Kasumi-1 (cell line): Measurements from ENCODE around the gene ZBTB39.
"Not testable (repeated sequence)": the region's sequence is repeated elsewhere in the genome, so short reads cannot be mapped to it uniquely, and the experiment has no call there.

Experiments
- DNase-seq, 2 experiments: peaks; one replicate each; lab custom pipeline; 2025; lab: John Stamatoyannopoulos, UW

Gene ZBTB39, protein sequence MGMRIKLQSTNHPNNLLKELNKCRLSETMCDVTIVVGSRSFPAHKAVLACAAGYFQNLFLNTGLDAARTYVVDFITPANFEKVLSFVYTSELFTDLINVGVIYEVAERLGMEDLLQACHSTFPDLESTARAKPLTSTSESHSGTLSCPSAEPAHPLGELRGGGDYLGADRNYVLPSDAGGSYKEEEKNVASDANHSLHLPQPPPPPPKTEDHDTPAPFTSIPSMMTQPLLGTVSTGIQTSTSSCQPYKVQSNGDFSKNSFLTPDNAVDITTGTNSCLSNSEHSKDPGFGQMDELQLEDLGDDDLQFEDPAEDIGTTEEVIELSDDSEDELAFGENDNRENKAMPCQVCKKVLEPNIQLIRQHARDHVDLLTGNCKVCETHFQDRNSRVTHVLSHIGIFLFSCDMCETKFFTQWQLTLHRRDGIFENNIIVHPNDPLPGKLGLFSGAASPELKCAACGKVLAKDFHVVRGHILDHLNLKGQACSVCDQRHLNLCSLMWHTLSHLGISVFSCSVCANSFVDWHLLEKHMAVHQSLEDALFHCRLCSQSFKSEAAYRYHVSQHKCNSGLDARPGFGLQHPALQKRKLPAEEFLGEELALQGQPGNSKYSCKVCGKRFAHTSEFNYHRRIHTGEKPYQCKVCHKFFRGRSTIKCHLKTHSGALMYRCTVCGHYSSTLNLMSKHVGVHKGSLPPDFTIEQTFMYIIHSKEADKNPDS

GRCh38 chr12:57005980-57006808 is at the start of gene ZBTB39:
Gene ZBTB39 (minus strand): TSS chr12:57006546. CDS start chr12:57004917, 1,629 bp downstream.
- peak; percentile 52 to 70 for DNase-seq

GRCh38 chr12:57055824-57056223 is 49.5 kb upstream of the ZBTB39 start:
- DNase-seq: no peak

GRCh38 chr12:57053901-57054300 is 47.6 kb upstream of the ZBTB39 start:
- not testable (repeated sequence) for DNase-seq

- not testable (repeated sequence) for DNase-seq
Observed at GRCh38 chr12:57053146-57053545, 46.8 kb upstream of the ZBTB39 start.

GRCh38 chr12:57051011-57051410 is 44.7 kb upstream of the ZBTB39 start:
- no peak for DNase-seq

DNA sequence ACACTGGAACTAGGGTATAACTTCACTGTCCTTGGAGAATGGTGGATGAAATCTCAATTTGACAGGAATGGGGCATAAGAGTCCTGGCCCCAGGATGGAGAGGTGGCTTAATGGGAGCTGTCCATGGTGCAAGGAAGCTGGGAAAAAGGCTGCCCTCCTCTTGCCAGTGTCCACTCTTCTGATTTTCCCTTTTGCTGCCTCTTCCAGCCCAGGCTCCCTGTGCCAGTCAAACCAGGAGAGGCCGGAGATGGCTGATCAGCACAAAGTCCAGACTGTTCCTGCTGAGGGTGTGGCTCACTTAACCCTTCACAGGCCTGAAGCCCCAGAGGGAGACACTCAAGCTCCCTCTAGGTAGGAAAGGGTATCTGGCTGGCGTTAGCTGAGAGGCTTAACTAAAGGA is 43.5 kb upstream of the ZBTB39 start, which contains the start of gene MYO1A:
MYO1A (minus strand) TSS at position 240 of the 400 bp plus-strand sequence. CDS start 1,806 bp downstream, outside the sequence.
- DNase-seq: no peak

GRCh38 chr12:57049119-57049446 is 42.7 kb upstream of the ZBTB39 start:
- DNase-seq: no peak

DNA sequence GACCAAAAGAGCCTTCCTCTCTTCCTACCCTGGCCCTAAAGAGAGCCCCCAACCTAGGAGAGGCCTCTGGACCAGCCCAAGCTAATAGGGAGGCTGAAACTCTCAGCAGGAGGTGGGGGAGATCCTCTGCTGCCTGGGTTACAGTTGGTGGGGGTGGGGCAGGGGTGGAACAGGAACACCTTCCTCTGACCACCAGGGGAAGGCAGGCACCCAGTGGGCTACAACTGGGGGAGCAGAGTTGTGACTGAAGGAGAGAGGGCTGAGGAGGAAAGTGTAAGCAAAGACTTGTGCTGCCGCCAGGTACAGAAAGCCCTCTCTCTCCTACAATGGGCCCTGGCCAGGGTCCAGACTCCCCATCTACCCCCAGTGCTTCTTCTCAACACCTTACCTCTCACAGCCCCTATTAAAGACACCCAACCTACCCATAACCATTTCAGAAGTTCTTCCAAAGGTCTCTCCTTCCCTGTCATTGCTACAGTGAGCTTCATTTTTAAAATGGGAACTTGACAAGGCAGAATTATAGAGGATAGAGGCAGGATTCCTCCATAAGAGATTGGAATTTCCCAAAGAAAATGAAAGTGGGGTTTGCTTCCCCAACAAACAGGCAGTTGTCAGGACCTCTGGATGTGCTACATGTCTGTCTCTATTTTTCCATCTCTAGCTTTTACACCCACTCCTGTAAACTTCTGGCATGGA is 42.2 kb upstream of the ZBTB39 start:
- DNase-seq: no peak

DNA sequence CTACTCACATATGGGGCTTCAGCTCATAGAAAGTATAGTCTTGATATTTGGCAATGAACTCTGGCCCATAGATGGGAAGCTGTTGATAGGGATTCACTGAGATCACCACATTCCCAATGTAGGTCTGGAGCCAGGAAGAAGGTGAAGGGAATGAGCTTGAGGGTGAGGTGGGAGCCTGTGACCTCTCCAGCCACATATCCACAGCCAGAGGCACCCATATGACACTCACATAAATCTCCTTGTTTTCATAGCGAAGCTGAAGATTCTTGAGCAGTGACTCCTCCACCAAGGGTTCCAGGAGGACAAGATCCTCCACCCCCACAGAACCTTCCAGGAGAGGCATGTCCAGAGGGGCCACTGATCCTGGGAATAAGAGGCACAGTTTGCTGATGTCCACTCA is 41.6 kb upstream of the ZBTB39 start:
- DNase-seq: no peak

- peak; percentile 11 to 34 for DNase-seq
Observed at GRCh38 chr12:57046947-57047890, 40.9 kb upstream of the ZBTB39 start.

DNA sequence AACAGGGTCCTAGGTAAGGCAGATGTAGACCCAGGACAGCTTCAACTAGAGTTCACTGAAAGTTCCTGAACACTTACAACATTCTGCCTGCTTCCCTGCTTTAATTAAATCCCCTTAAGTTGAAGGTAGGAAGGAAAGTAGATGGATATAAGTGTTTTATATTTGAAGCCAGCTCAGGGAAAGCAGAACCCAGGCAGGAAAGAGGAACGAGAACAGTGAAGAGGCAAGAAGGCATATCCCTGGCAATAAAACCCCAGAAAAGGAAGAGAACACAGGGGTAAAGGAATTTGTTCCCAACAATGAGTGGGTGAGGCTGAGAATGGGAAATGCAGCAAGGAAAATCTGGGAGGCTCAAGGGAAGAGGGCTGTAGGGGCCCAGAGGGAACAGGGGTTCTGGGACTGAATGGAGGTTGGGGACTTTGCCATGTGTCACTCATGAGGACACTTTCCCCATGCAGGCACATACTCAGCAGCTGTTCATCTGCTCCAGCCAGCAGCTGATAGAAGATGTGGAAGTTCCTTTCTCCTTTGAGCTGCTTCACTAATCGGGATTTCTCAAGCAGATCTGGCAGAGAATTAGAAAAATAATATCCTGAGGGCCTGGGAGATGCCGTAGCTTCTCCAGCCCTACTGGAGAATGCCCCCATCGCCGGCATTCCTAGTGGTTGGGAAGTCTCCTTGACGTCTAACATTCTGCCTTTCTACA is 39.9 kb upstream of the ZBTB39 start:
- DNase-seq: peak in 1 of 2 experiments; percentile 13

- no peak for DNase-seq
Observed at GRCh38 chr12:57044889-57045288, 38.5 kb upstream of the ZBTB39 start.

DNA sequence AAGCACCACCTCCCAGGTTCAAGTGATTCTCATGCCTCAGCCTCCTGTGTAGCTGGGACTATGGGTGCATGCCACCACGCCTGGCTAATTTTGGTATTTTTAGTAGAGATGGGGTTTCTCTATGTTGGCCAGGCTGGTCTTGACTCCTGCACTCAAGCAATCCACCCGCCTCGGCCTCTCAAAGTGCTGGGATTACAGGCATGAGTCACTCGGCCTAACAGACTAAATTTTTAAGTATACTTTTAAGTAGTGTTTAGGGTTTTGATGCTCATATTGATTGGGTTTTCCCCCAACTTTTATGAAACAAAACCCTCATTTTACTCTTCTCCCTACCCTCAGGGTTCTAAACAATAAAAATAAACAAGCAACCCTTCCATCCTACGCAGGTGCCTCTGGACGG is 38.1 kb upstream of the ZBTB39 start:
- no peak for DNase-seq

- DNase-seq: no peak
Observed at GRCh38 chr12:57042695-57043094, 36.3 kb upstream of the ZBTB39 start.

- peak; percentile 4 to 19 for DNase-seq
Observed at GRCh38 chr12:57040750-57041149, 34.4 kb upstream of the ZBTB39 start.

- DNase-seq: no peak
Observed at GRCh38 chr12:57040211-57040610, 33.9 kb upstream of the ZBTB39 start.

- no peak for DNase-seq
Observed at GRCh38 chr12:57039016-57039798, 32.9 kb upstream of the ZBTB39 start.

DNA sequence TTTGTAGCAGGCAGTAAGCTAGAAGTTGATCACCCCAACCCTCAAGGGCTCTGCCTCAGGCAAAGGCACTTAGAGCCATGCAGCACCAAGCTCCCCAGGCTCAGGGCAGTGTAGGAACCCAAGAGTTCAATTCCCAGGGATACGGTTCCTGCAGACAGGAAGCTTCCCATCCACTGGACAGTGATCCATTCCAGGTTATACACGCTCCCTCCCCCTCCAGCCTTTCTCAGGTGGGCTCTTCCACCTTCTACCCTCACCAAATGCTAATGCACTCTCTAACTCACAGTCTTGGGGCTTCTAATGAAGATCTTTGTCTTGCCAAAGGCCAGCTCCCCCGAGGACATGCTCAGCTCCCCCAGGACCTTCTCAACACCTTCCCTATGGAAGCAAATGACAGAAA is 30.9 kb upstream of the ZBTB39 start:
- DNase-seq: no peak

GRCh38 chr12:57033431-57033830 is 27.1 kb upstream of the ZBTB39 start:
- no peak for DNase-seq
